Muscle layer of colon (tissue), 2 donors: ENCODE results near the gene GAP43.

Experiments
- H3K27ac ChIP-seq: one replicate; pipeline ENCODE4 v1.7.0; 2013; ENCODE audit warnings: low read depth, mild to moderate bottlenecking, low read length, moderate library complexity
- H3K27me3 ChIP-seq, 2 donors: one replicate each; pipeline ENCODE4 v1.7.0; 2013; ENCODE audit warnings: low read length in 2 of 2, mild to moderate bottlenecking in 2 of 2; ENCODE audit not compliant: insufficient read depth in 2 of 2, control insufficient read depth in 1 of 2
- H3K36me3 ChIP-seq: one replicate; pipeline ENCODE4 v1.7.0; 2013; ENCODE audit warnings: mild to moderate bottlenecking, low read length; ENCODE audit not compliant: insufficient read depth
- H3K4me1 ChIP-seq: one replicate; pipeline ENCODE4 v1.7.0; 2013; ENCODE audit warnings: mild to moderate bottlenecking, low read length; ENCODE audit not compliant: insufficient read depth
- H3K4me3 ChIP-seq, 2 donors: one replicate each; pipeline ENCODE4 v1.7.0; 2013; ENCODE audit warnings: low read length in 2 of 2, low read depth in 1 of 2, mild to moderate bottlenecking in 1 of 2, moderate library complexity in 1 of 2
- H3K9ac ChIP-seq: one replicate; pipeline ENCODE4 v1.7.0; 2013; ENCODE audit warnings: low read length
- H3K9me3 ChIP-seq: one replicate; pipeline ENCODE4 v1.7.0; 2013; ENCODE audit warnings: mild to moderate bottlenecking, low read length
- donor health status: abdominal sarcoma.
- donor health status: Adenocarcinoma of cecum.

The GAP43 gene

GRCh38 chr3:115602194-115602593 is 21.1 kb upstream of the GAP43 start:
- Histone ChIP-seq H3K4me3 (no peak overlapping the region), H3K27me3 (no peaks in the 10 kb centered on the region), H3K36me3 (no peaks in the 10 kb centered on the region), H3K9me3 (no peaks in the 10 kb centered on the region), H3K9ac (no peak overlapping the region), H3K4me1 (no peaks in the 10 kb centered on the region), H3K27ac (no peak overlapping the region)

GRCh38 chr3:115611630-115612029 is 11.7 kb upstream of the GAP43 start:
- no peaks in the 10 kb centered on the region for H3K27me3 ChIP-seq
- H3K27ac ChIP-seq: no peak overlapping the region
- H3K4me3 ChIP-seq: no peak overlapping the region
- no peaks in the 10 kb centered on the region for H3K4me1 ChIP-seq
- no peak overlapping the region for H3K9ac ChIP-seq
- H3K36me3 ChIP-seq: no peaks in the 10 kb centered on the region
- no peaks in the 10 kb centered on the region for H3K9me3 ChIP-seq

- no peaks in the 10 kb centered on the region for H3K36me3 ChIP-seq
- H3K9me3 ChIP-seq: no peaks in the 10 kb centered on the region
- no peak overlapping the region for H3K27ac ChIP-seq
- H3K4me1 ChIP-seq: no peaks in the 10 kb centered on the region
- H3K4me3 ChIP-seq: no peak overlapping the region
- no peak overlapping the region for H3K9ac ChIP-seq
- no peaks in the 10 kb centered on the region for H3K27me3 ChIP-seq
These were observed 8.1 kb upstream of the GAP43 start for GRCh38 chr3:115615001-115615814.

GRCh38 chr3:115616461-115616860 is 6.8 kb upstream of the GAP43 start:
- Histone ChIP-seq H3K9me3 (no peaks in the 10 kb centered on the region), H3K27ac (no peak overlapping the region), H3K4me1 (no peaks in the 10 kb centered on the region), H3K4me3 (no peak overlapping the region), H3K9ac (no peak overlapping the region), H3K27me3 (no peaks in the 10 kb centered on the region), H3K36me3 (no peaks in the 10 kb centered on the region)

- Histone ChIP-seq H3K36me3 (no peaks in the 10 kb centered on the region), H3K4me1 (no peaks in the 10 kb centered on the region), H3K27ac (no peak overlapping the region), H3K9me3 (no peaks in the 10 kb centered on the region), H3K4me3 (no peak overlapping the region), H3K27me3 (no peaks in the 10 kb centered on the region), H3K9ac (no peak overlapping the region)
These were observed 5.7 kb upstream of the GAP43 start for GRCh38 chr3:115617591-115617990.

GRCh38 chr3:115624029-115624741 is 875 bp downstream of the GAP43 start:
- Histone ChIP-seq H3K27ac (no peak overlapping the region), H3K4me1 (peaks cover 4% of the 10 kb centered on the region), H3K27me3 (peaks cover 0 to 19% of the 10 kb centered on the region in 2 donors), H3K9ac (no peak overlapping the region), H3K36me3 (no peaks in the 10 kb centered on the region), H3K9me3 (no peaks in the 10 kb centered on the region), H3K4me3 (peak overlapping the region in 1 of 2 donors; percentile 32)

GRCh38 chr3:115624901-115625300 is 1.6 kb downstream of the GAP43 start:
- H3K27ac ChIP-seq: no peak overlapping the region
- no peak overlapping the region for H3K9ac ChIP-seq
- H3K27me3 ChIP-seq: peaks cover 0 to 19% of the 10 kb centered on the region in 2 donors
- no peaks in the 10 kb centered on the region for H3K36me3 ChIP-seq
- no peak overlapping the region for H3K4me3 ChIP-seq
- H3K9me3 ChIP-seq: no peaks in the 10 kb centered on the region
- H3K4me1 ChIP-seq: peaks cover 4% of the 10 kb centered on the region

GRCh38 chr3:115626006-115626409 is 2.7 kb downstream of the GAP43 start:
- Histone ChIP-seq H3K9ac (no peak overlapping the region), H3K36me3 (no peaks in the 10 kb centered on the region), H3K4me1 (peaks cover 4% of the 10 kb centered on the region), H3K27ac (no peak overlapping the region), H3K27me3 (peaks cover 0 to 19% of the 10 kb centered on the region in 2 donors), H3K4me3 (no peak overlapping the region), H3K9me3 (no peaks in the 10 kb centered on the region)

GRCh38 chr3:115626721-115627120 is 3.4 kb downstream of the GAP43 start:
- H3K27me3 ChIP-seq: peaks cover 0 to 19% of the 10 kb centered on the region in 2 donors
- no peaks in the 10 kb centered on the region for H3K9me3 ChIP-seq
- H3K36me3 ChIP-seq: no peaks in the 10 kb centered on the region
- peaks cover 4% of the 10 kb centered on the region for H3K4me1 ChIP-seq
- H3K4me3 ChIP-seq: no peak overlapping the region
- no peak overlapping the region for H3K9ac ChIP-seq
- H3K27ac ChIP-seq: no peak overlapping the region

GRCh38 chr3:115627180-115628074 is 4.1 kb downstream of the GAP43 start:
- H3K27me3 ChIP-seq: peaks cover 0 to 19% of the 10 kb centered on the region in 2 donors
- no peak overlapping the region for H3K4me3 ChIP-seq
- H3K9ac ChIP-seq: no peak overlapping the region
- H3K9me3 ChIP-seq: no peaks in the 10 kb centered on the region
- peaks cover 4% of the 10 kb centered on the region for H3K4me1 ChIP-seq
- H3K27ac ChIP-seq: no peak overlapping the region
- H3K36me3 ChIP-seq: no peaks in the 10 kb centered on the region

- Histone ChIP-seq H3K36me3 (no peaks in the 10 kb centered on the region), H3K9ac (no peak overlapping the region), H3K9me3 (no peaks in the 10 kb centered on the region), H3K27ac (no peak overlapping the region), H3K4me1 (peaks cover 4% of the 10 kb centered on the region), H3K4me3 (no peak overlapping the region), H3K27me3 (peaks cover 0 to 19% of the 10 kb centered on the region in 2 donors)
These were observed 4.7 kb downstream of the GAP43 start for GRCh38 chr3:115628075-115628412.
